ENCODE data around the gene PPIP5K1. TPM values are rescaled to one million over a fixed set of nuclear protein-coding genes. Genes with fewer than 3 reads are reported as not detected.

The PPIP5K1 gene
- total RNA-seq, 1 experiment from 2014 or later, result 64.0 TPM

GRCh38 chr15:43511012-43511885, 78.8 kb downstream of the PPIP5K1 start:
- Mint-ChIP-seq H3K4me3 (ENCODE audit: unreplicated experiment) (peak overlapping the region; percentile 94), H3K9me3 (ENCODE audit: unreplicated experiment) (no peaks in the 10 kb centered on the region), H3K36me3 (ENCODE audit: insufficient read depth, unreplicated experiment) (no peaks in the 10 kb centered on the region), H3K27ac (ENCODE audit: low read depth, unreplicated experiment) (peak overlapping the region; percentile 63), H3K4me1 (ENCODE audit: insufficient read depth, unreplicated experiment) (peaks cover 16% of the 10 kb centered on the region), H3K27me3 (ENCODE audit: insufficient read depth, unreplicated experiment) (no peaks in the 10 kb centered on the region)
- ChIA-PET POLR2A (interaction anchor here (0.6 to 8.1 kb wide), 11 partner anchors 10 to 1704 kb away, joined by 3 to 60 read pairs (median 5); partner anchors contain the start of genes ELL3 and TP53BP1), CTCF (interaction anchor here (0.6 to 5.5 kb wide), 2 partner anchors 72 to 909 kb away, joined by 3 to 46 read pairs; no protein-coding TSS in a partner anchor)
- intact Hi-C loops (cut with micrococcal nuclease), result no loop called here
- peak; percentile 31 for DNase-seq (ENCODE audit: unreplicated experiment)
- TF ChIP-seq, protein P1, sequence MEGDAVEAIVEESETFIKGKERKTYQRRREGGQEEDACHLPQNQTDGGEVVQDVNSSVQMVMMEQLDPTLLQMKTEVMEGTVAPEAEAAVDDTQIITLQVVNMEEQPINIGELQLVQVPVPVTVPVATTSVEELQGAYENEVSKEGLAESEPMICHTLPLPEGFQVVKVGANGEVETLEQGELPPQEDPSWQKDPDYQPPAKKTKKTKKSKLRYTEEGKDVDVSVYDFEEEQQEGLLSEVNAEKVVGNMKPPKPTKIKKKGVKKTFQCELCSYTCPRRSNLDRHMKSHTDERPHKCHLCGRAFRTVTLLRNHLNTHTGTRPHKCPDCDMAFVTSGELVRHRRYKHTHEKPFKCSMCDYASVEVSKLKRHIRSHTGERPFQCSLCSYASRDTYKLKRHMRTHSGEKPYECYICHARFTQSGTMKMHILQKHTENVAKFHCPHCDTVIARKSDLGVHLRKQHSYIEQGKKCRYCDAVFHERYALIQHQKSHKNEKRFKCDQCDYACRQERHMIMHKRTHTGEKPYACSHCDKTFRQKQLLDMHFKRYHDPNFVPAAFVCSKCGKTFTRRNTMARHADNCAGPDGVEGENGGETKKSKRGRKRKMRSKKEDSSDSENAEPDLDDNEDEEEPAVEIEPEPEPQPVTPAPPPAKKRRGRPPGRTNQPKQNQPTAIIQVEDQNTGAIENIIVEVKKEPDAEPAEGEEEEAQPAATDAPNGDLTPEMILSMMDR (IDR thresholded peaks at IDR 0.05; ENCODE audit: unreplicated experiment), result no peak
- BruUV-seq (replicated peaks), result no TSS peak

- TF ChIP-seq, protein P1 (IDR thresholded peaks at IDR 0.05; ENCODE audit: unreplicated experiment), result no peak
- intact Hi-C loops (cut with micrococcal nuclease), result loop anchor here (1.0 kb wide), 1 partner anchor 27 kb away; no protein-coding TSS in a partner anchor
- Mint-ChIP-seq H3K27me3 (ENCODE audit: insufficient read depth, unreplicated experiment) (no peaks in the 10 kb centered on the region), H3K36me3 (ENCODE audit: insufficient read depth, unreplicated experiment) (no peaks in the 10 kb centered on the region), H3K4me3 (ENCODE audit: unreplicated experiment) (peak overlapping the region; percentile 94), H3K9me3 (ENCODE audit: unreplicated experiment) (no peaks in the 10 kb centered on the region), H3K4me1 (ENCODE audit: insufficient read depth, unreplicated experiment) (peaks cover 13% of the 10 kb centered on the region), H3K27ac (ENCODE audit: low read depth, unreplicated experiment) (peak overlapping the region; percentile 63)
- ChIA-PET CTCF (interaction anchor here (0.6 to 5.5 kb wide), 3 partner anchors 71 to 909 kb away, joined by 3 to 46 read pairs (median 4); no protein-coding TSS in a partner anchor), POLR2A (interaction anchor here (0.5 to 8.1 kb wide), 10 partner anchors 10 to 1513 kb away, joined by 3 to 60 read pairs (median 4); partner anchors contain the start of genes ELL3 and TP53BP1)
- DNase-seq (ENCODE audit: unreplicated experiment), result peak; percentile 96
- TSS peak; percentile 89 for BruUV-seq (replicated peaks)
These were observed 79.6 kb downstream of the PPIP5K1 start for GRCh38 chr15:43510200-43511011.

DNA sequence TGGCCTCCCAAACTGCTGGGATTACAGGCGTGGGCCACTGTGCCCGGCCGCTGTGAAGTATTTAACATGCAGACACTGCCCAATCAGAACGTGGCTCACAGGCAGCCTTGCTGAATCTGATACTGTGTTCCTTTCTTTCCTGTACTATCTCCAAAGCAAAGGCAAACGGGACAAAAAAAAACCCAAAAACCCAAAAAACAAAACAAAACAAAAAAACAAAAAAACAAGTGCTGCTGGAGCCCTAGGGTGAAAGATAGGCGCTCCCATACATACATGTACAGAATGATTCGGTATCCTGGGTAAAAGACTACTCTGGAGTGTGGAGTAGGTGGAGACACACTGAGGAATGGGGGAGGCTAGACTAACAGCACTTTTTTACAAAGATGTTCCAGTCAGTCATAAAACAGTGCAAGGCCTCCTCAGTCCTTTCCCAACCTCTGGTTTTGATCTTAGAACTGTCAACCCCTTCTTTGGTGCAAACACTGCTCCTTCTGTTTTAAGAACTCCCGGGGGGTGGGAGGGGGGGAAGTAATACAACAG, 80.3 kb downstream of the PPIP5K1 start:
- intact Hi-C loops (cut with micrococcal nuclease), result loop anchor here (1.0 kb wide), 1 partner anchor 26 kb away; no protein-coding TSS in a partner anchor
- H3K4me1 Mint-ChIP-seq (ENCODE audit: insufficient read depth, unreplicated experiment), result peaks cover 13% of the 10 kb centered on the region
- CTCF ChIA-PET, result no interaction called here
- no peaks in the 10 kb centered on the region for H3K9me3 Mint-ChIP-seq (ENCODE audit: unreplicated experiment)
- peak overlapping the region; percentile 63 for H3K27ac Mint-ChIP-seq (ENCODE audit: low read depth, unreplicated experiment)
- H3K4me3 Mint-ChIP-seq (ENCODE audit: unreplicated experiment), result peak overlapping the region; percentile 94
- POLR2A ChIA-PET, result interaction anchor here (0.5 to 8.1 kb wide), 4 partner anchors 9 to 238 kb away, joined by 3 to 60 read pairs (median 14); partner anchors contain the start of gene TP53BP1
- BruUV-seq (replicated peaks), result no TSS peak
- no peak for DNase-seq (ENCODE audit: unreplicated experiment)
- H3K36me3 Mint-ChIP-seq (ENCODE audit: insufficient read depth, unreplicated experiment), result no peaks in the 10 kb centered on the region
- TF ChIP-seq, protein P1 (IDR thresholded peaks at IDR 0.05; ENCODE audit: unreplicated experiment), result no peak
- H3K27me3 Mint-ChIP-seq (ENCODE audit: insufficient read depth, unreplicated experiment), result no peaks in the 10 kb centered on the region
